HL-60 (cell line): ENCODE results near the gene DCDC2C.

Source experiments
- DNase-seq, 2 experiments: peaks; one replicate each; pipeline ENCODE4 v3.0.0-alpha.2; 2010 to 2020; ENCODE audit warnings: low read depth in 1 of 2, low spot score in 1 of 2
- H3K27ac ChIP-seq: fragments of 250-450 bp; sonication (Bioruptor Pico); replicated peaks from 2 replicates; pipeline ENCODE4 v1.5.1; 2020; ENCODE audit warnings: mild to moderate bottlenecking, moderate library complexity
- H3K27me3 ChIP-seq: fragments of 250-450 bp; sonication (Bioruptor Pico); 2 replicates; pipeline ENCODE4 v1.5.1; 2021; ENCODE audit warnings: mild to moderate bottlenecking, moderate library complexity; ENCODE audit not compliant: insufficient read depth, poor library complexity, severe bottlenecking
- H3K4me3 ChIP-seq: replicated peaks from 2 replicates; pipeline ENCODE4 v1.5.1; 2011; ENCODE audit warnings: mild to moderate bottlenecking, control low read depth, low read length; ENCODE audit not compliant: insufficient read depth
- CTCF ChIP-seq: IDR thresholded peaks from one replicate; pipeline ENCODE4 v1.5.1; 2011; ENCODE audit warnings: low read length, control low read depth, inconsistent platforms; ENCODE audit not compliant: insufficient read depth
- GABPA ChIP-seq: IDR thresholded peaks from 2 replicates; pipeline ENCODE4 v1.6.1; 2012; ENCODE audit warnings: low read depth
- POLR2AphosphoS5 ChIP-seq: IDR thresholded peaks from 2 replicates; pipeline ENCODE4 v1.6.1; 2012; ENCODE audit warnings: low read depth
- REST ChIP-seq: IDR thresholded peaks from 2 replicates; pipeline ENCODE4 v1.6.1; 2012; ENCODE audit warnings: low read depth; ENCODE audit not compliant: insufficient replicate concordance
- SPI1 ChIP-seq: IDR thresholded peaks from 2 replicates; pipeline ENCODE4 v1.6.1; 2012; ENCODE audit warnings: low read depth, mild to moderate bottlenecking, borderline replicate concordance

DCDC2C gene

GRCh38 chr2:3655871-3656761 is 47.3 kb upstream of the DCDC2C start:
- Histone ChIP-seq H3K4me3 (no peak overlapping the region), H3K27ac (no peak overlapping the region)
- DNase-seq = no peak

GRCh38 chr2:3656762-3657721 is 46.3 kb upstream of the DCDC2C start:
- Histone ChIP-seq H3K27me3 (peaks cover 6% of the 10 kb centered on the region), H3K4me3 (no peak overlapping the region), H3K27ac (no peak overlapping the region)
- no peak for DNase-seq
- no peak for TF ChIP-seq SPI1
- TF ChIP-seq REST = no peak
- TF ChIP-seq POLR2AphosphoS5 = no peak
- TF ChIP-seq CTCF = no peak
- TF ChIP-seq GABPA = no peak

More at GRCh38 chr2:3655871-3656761, 47.3 kb upstream of the DCDC2C start:
- TF ChIP-seq POLR2AphosphoS5 (no peak), GABPA (no peak), CTCF (no peak), REST (no peak), SPI1 (no peak)
- peaks cover 14% of the 10 kb centered on the region for H3K27me3 ChIP-seq

GRCh38 chr2:3657881-3658280 is 45.5 kb upstream of the DCDC2C start, which contains the start of gene ALLC:
Gene ALLC (plus strand): TSS chr2:3658200. CDS start chr2:3671158, 12,958 bp downstream.
- Histone ChIP-seq H3K27me3 (peaks cover under 1% of the 10 kb centered on the region), H3K4me3 (no peak within 1 kb of the TSS), H3K27ac (no peak within 1 kb of the TSS)
- TF ChIP-seq GABPA (no peak), CTCF (no peak), POLR2AphosphoS5 (no peak), SPI1 (no peak), REST (no peak)
- DNase-seq = no peak
